Neural progenitor cell (in vitro differentiated cells): ENCODE results near the gene ANKRD12. TPM values are rescaled to one million over a fixed set of nuclear protein-coding genes. Genes with fewer than 3 reads are reported as not detected.

Source experiments
- DNase-seq: peaks from one replicate; pipeline ENCODE4 v3.0.0-alpha.2; 2016; ENCODE audit warnings: low spot score
- H2AFZ ChIP-seq: fragments of 200-600 bp; sonication (generic); replicated peaks from 2 replicates; pipeline ENCODE4 v1.6.1; 2016; ENCODE audit warnings: antibody characterized with exemption
- H3F3A ChIP-seq: fragments of 200-600 bp; sonication (generic); 2 replicates; pipeline ENCODE4 v1.6.1; 2016; ENCODE audit warnings: antibody characterized with exemption, low read depth
- H3K27ac ChIP-seq: fragments of 200-600 bp; sonication (generic); 2 replicates; pipeline ENCODE4 v1.5.1; 2016; ENCODE audit warnings: mild to moderate bottlenecking
- H3K27me3 ChIP-seq: fragments of 200-600 bp; sonication (generic); 2 replicates; pipeline ENCODE4 v1.6.1; 2016; ENCODE audit warnings: mild to moderate bottlenecking, moderate library complexity
- H3K36me3 ChIP-seq: fragments of 200-600 bp; sonication (generic); 2 replicates; pipeline ENCODE4 v1.5.1; 2016
- H3K4me1 ChIP-seq: fragments of 200-600 bp; sonication (generic); 2 replicates; pipeline ENCODE4 v1.6.1; 2016; ENCODE audit warnings: mixed run types
- H3K4me2 ChIP-seq: fragments of 200-600 bp; sonication (generic); 2 replicates; pipeline ENCODE4 v1.6.1; 2016
- H3K4me3 ChIP-seq: fragments of 200-600 bp; sonication (generic); 2 replicates; pipeline ENCODE4 v1.5.1; 2016
- H3K79me2 ChIP-seq: fragments of 200-600 bp; sonication (generic); 2 replicates; pipeline ENCODE4 v1.6.1; 2016; ENCODE audit warnings: low read depth
- H3K9ac ChIP-seq: fragments of 200-600 bp; sonication (generic); 2 replicates; pipeline ENCODE4 v1.6.1; 2016
- H3K9me3 ChIP-seq: fragments of 200-600 bp; sonication (generic); 2 replicates; pipeline ENCODE4 v1.5.1; 2016; ENCODE audit warnings: low read depth
- H4K20me1 ChIP-seq: fragments of 200-600 bp; sonication (generic); 2 replicates; pipeline ENCODE4 v1.6.1; 2016; ENCODE audit warnings: low read depth
- H3K27ac Mint-ChIP-seq: 3 replicates; pipeline ENCODE4 v1.8.0; 2021; ENCODE audit warnings: mixed read lengths
- H3K27me3 Mint-ChIP-seq: 2 replicates; pipeline ENCODE4 v1.8.0; 2022; ENCODE audit warnings: low read depth, mild to moderate bottlenecking, inconsistent platforms, moderate library complexity, mixed read lengths; ENCODE audit not compliant: insufficient read depth
- H3K36me3 Mint-ChIP-seq: 3 replicates; pipeline ENCODE4 v1.8.0; 2021; ENCODE audit warnings: mixed read lengths
- H3K4me1 Mint-ChIP-seq: 3 replicates; pipeline ENCODE4 v1.8.0; 2021; ENCODE audit warnings: mixed read lengths
- H3K4me3 Mint-ChIP-seq: 3 replicates; pipeline ENCODE4 v1.8.0; 2021; ENCODE audit warnings: mild to moderate bottlenecking, moderate library complexity, mixed read lengths
- H3K9me3 Mint-ChIP-seq: 3 replicates; pipeline ENCODE4 v1.8.0; 2020; ENCODE audit warnings: mixed read lengths
- CTCF ChIP-seq: fragments of 200-600 bp; sonication (generic); IDR thresholded peaks from 2 replicates; pipeline ENCODE4 v1.5.1; 2017; ENCODE audit warnings: antibody characterized with exemption, mild to moderate bottlenecking
- EZH2 ChIP-seq: fragments of 200-600 bp; sonication (generic); IDR thresholded peaks from 2 replicates; pipeline ENCODE4 v1.6.1; 2017; ENCODE audit warnings: antibody characterized with exemption, mild to moderate bottlenecking, moderate library complexity
- EZH2phosphoT487 ChIP-seq: fragments of 200-600 bp; sonication (generic); IDR thresholded peaks from 2 replicates; pipeline ENCODE4 v1.6.1; 2017; ENCODE audit warnings: antibody characterized with exemption
- total RNA-seq: library from RNA; depleted of rRNA; stranded (reverse); fragments of >200 nt; gene quantifications from 2 replicates; pipeline ENCODE4 v1.2.3, GENCODE V29; 2015; ENCODE audit warnings: low replicate concordance

The ANKRD12 gene
- total RNA-seq, 1 donor from 2014 or later: 38.2 TPM

GRCh38 chr18:9275890-9276289 is 139.3 kb downstream of the ANKRD12 start:
- Mint-ChIP-seq H3K27ac (no peak overlapping the region), H3K9me3 (no peaks in the 10 kb centered on the region), H3K27me3 (no peaks in the 10 kb centered on the region), H3K36me3 (peaks cover 29% of the 10 kb centered on the region), H3K4me3 (no peak overlapping the region), H3K4me1 (no peaks in the 10 kb centered on the region)
- Histone ChIP-seq H3K4me3 (no peak overlapping the region), H4K20me1 (no peaks in the 10 kb centered on the region), H3K4me1 (no peaks in the 10 kb centered on the region), H3K27me3 (no peaks in the 10 kb centered on the region), H3K79me2 (no peaks in the 10 kb centered on the region), H3K27ac (no peak overlapping the region), H3K4me2 (no peak overlapping the region), H3K9ac (no peak overlapping the region), H2AFZ (no peak overlapping the region), H3K9me3 (no peaks in the 10 kb centered on the region), H3F3A (no peaks in the 10 kb centered on the region), H3K36me3 (peaks cover 4% of the 10 kb centered on the region)
- no peak for DNase-seq
- no peak for TF ChIP-seq EZH2
- no peak for TF ChIP-seq CTCF
- TF ChIP-seq EZH2phosphoT487: no peak

GRCh38 chr18:9278028-9278427 is 141.4 kb downstream of the ANKRD12 start:
- Histone ChIP-seq H3K9me3 (no peaks in the 10 kb centered on the region), H3K4me1 (no peaks in the 10 kb centered on the region), H2AFZ (no peak overlapping the region), H4K20me1 (no peaks in the 10 kb centered on the region), H3K79me2 (no peaks in the 10 kb centered on the region), H3F3A (no peaks in the 10 kb centered on the region), H3K4me2 (no peak overlapping the region), H3K27me3 (no peaks in the 10 kb centered on the region), H3K36me3 (peaks cover 4% of the 10 kb centered on the region), H3K4me3 (no peak overlapping the region), H3K9ac (no peak overlapping the region), H3K27ac (no peak overlapping the region)
- H3K36me3 Mint-ChIP-seq: peaks cover 17% of the 10 kb centered on the region
- no peak overlapping the region for H3K27ac Mint-ChIP-seq
- H3K27me3 Mint-ChIP-seq: no peaks in the 10 kb centered on the region
- H3K4me3 Mint-ChIP-seq: no peak overlapping the region
- no peak for DNase-seq
- no peaks in the 10 kb centered on the region for H3K9me3 Mint-ChIP-seq
- H3K4me1 Mint-ChIP-seq: no peaks in the 10 kb centered on the region
- no peak for TF ChIP-seq CTCF
- TF ChIP-seq EZH2: no peak
- TF ChIP-seq EZH2phosphoT487: no peak

- Mint-ChIP-seq H3K4me1 (no peaks in the 10 kb centered on the region), H3K27me3 (no peaks in the 10 kb centered on the region), H3K27ac (no peak overlapping the region), H3K9me3 (no peaks in the 10 kb centered on the region), H3K4me3 (no peak overlapping the region), H3K36me3 (peaks cover 19% of the 10 kb centered on the region)
- Histone ChIP-seq H4K20me1 (no peaks in the 10 kb centered on the region), H3K4me2 (no peak overlapping the region), H3K4me3 (no peak overlapping the region), H3K27ac (no peak overlapping the region), H2AFZ (no peak overlapping the region), H3K79me2 (no peaks in the 10 kb centered on the region), H3K9me3 (no peaks in the 10 kb centered on the region), H3K27me3 (no peaks in the 10 kb centered on the region), H3K9ac (no peak overlapping the region), H3F3A (no peaks in the 10 kb centered on the region), H3K4me1 (no peaks in the 10 kb centered on the region), H3K36me3 (peaks cover 4% of the 10 kb centered on the region)
- DNase-seq: no peak
- no peak for TF ChIP-seq EZH2phosphoT487
- TF ChIP-seq CTCF: no peak
- no peak for TF ChIP-seq EZH2
These were observed 144.3 kb downstream of the ANKRD12 start for GRCh38 chr18:9280849-9281248.

GRCh38 chr18:9281780-9282179 is 145.2 kb downstream of the ANKRD12 start:
- Mint-ChIP-seq H3K4me1 (peaks cover 3% of the 10 kb centered on the region), H3K27ac (no peak overlapping the region), H3K36me3 (peaks cover 18% of the 10 kb centered on the region), H3K9me3 (no peaks in the 10 kb centered on the region), H3K27me3 (no peaks in the 10 kb centered on the region), H3K4me3 (no peak overlapping the region)
- H2AFZ ChIP-seq: no peak overlapping the region
- no peak overlapping the region for H3K4me2 ChIP-seq
- no peak for DNase-seq
- H3K27ac ChIP-seq: no peak overlapping the region
- no peaks in the 10 kb centered on the region for H3K79me2 ChIP-seq
- H3K4me1 ChIP-seq: no peaks in the 10 kb centered on the region
- H3K36me3 ChIP-seq: peaks cover 4% of the 10 kb centered on the region
- no peak overlapping the region for H3K9ac ChIP-seq
- no peaks in the 10 kb centered on the region for H3K27me3 ChIP-seq
- H3K4me3 ChIP-seq: no peak overlapping the region
- TF ChIP-seq CTCF (no peak), EZH2 (no peak), EZH2phosphoT487 (no peak)
- H3K9me3 ChIP-seq: no peaks in the 10 kb centered on the region
- no peaks in the 10 kb centered on the region for H4K20me1 ChIP-seq
- no peaks in the 10 kb centered on the region for H3F3A ChIP-seq
